Liver (tissue), 9 donors: ENCODE measurements around the gene DRAP1. TPM values are rescaled to one million over a fixed set of nuclear protein-coding genes. Genes with fewer than 3 reads are reported as not detected.

Source experiments
- DNase-seq: peaks from one replicate; pipeline ENCODE4 v3.0.0-alpha.2; 2017; ENCODE audit warnings: low spot score
- H3K27ac ChIP-seq, 2 donors: one replicate each; pipeline ENCODE4 v1.7.0; 2013; ENCODE audit warnings: inconsistent platforms in 2 of 2, low read length in 2 of 2, control low read depth in 1 of 2, low read depth in 1 of 2, mild to moderate bottlenecking in 1 of 2
- H3K27me3 ChIP-seq, 4 donors: one replicate each; pipeline versions ENCODE4 v1.6.1 to v1.7.0; 2013; ENCODE audit warnings: low read length in 3 of 4, inconsistent platforms in 1 of 4, mild to moderate bottlenecking in 1 of 4, moderate library complexity in 1 of 4; ENCODE audit not compliant: control insufficient read depth in 4 of 4, insufficient read depth in 4 of 4
- H3K36me3 ChIP-seq, 4 donors: one replicate each; pipeline versions ENCODE4 v1.6.1 to v1.7.0; 2013; ENCODE audit warnings: low read length in 3 of 4, mild to moderate bottlenecking in 3 of 4, low read depth in 1 of 4, moderate library complexity in 1 of 4; ENCODE audit not compliant: control insufficient read depth in 4 of 4, insufficient read depth in 3 of 4
- H3K4me1 ChIP-seq, 4 donors: one replicate each; pipeline versions ENCODE4 v1.6.1 to v1.7.0; 2013; ENCODE audit warnings: low read length in 3 of 4, mild to moderate bottlenecking in 3 of 4, moderate library complexity in 1 of 4; ENCODE audit not compliant: control insufficient read depth in 4 of 4, insufficient read depth in 4 of 4
- H3K4me3 ChIP-seq, 3 donors: one replicate each; pipeline versions ENCODE4 v1.6.1 to v1.7.0; 2013; ENCODE audit warnings: low read length in 3 of 3, control low read depth in 1 of 3, low read depth in 1 of 3, mild to moderate bottlenecking in 1 of 3
- H3K9ac ChIP-seq, 2 donors: one replicate each; pipeline ENCODE4 v1.7.0; 2013; ENCODE audit warnings: low read length in 2 of 2, mild to moderate bottlenecking in 2 of 2, moderate library complexity in 2 of 2, control low read depth in 1 of 2, low read depth in 1 of 2
- H3K9me3 ChIP-seq, 4 donors: one replicate each; pipeline versions ENCODE4 v1.6.1 to v1.7.0; 2013; ENCODE audit warnings: low read length in 3 of 4; ENCODE audit not compliant: control insufficient read depth in 4 of 4
- ATF3 ChIP-seq: IDR thresholded peaks from 2 replicates; pipeline ENCODE4 v1.6.1; 2016; ENCODE audit warnings: antibody characterized with exemption
- EGR1 ChIP-seq, 2 donors: IDR thresholded peaks; 2 replicates each; pipeline ENCODE4 v1.6.1; 2016 to 2018; ENCODE audit warnings: antibody characterized with exemption in 2 of 2, low read depth in 2 of 2
- FOXA1 ChIP-seq: IDR thresholded peaks from 2 replicates; pipeline ENCODE4 v1.6.1; 2016; ENCODE audit warnings: antibody characterized with exemption
- FOXA2 ChIP-seq: IDR thresholded peaks from 2 replicates; pipeline ENCODE4 v1.6.1; 2016; ENCODE audit warnings: antibody characterized with exemption
- GABPA ChIP-seq, 2 donors: IDR thresholded peaks in 1 of 2; conservative IDR thresholded peaks in 1 of 2; 2 replicates each; pipeline ENCODE4 v1.6.1; 2016; ENCODE audit warnings: antibody characterized with exemption in 2 of 2, mild to moderate bottlenecking in 1 of 2, moderate library complexity in 1 of 2
- HNF4A ChIP-seq, 2 donors: conservative IDR thresholded peaks; 2 replicates each; pipeline ENCODE4 v1.6.1; 2016; ENCODE audit warnings: antibody characterized with exemption in 2 of 2, mild to moderate bottlenecking in 2 of 2
- HNF4G ChIP-seq: IDR thresholded peaks from 2 replicates; pipeline ENCODE4 v1.6.1; 2016; ENCODE audit warnings: antibody characterized with exemption
- JUND ChIP-seq, 2 donors: IDR thresholded peaks; 2 replicates each; pipeline ENCODE4 v1.6.1; 2016; ENCODE audit warnings: antibody characterized with exemption in 2 of 2
- MAX ChIP-seq: IDR thresholded peaks from 2 replicates; pipeline ENCODE4 v1.6.1; 2016; ENCODE audit warnings: antibody characterized with exemption
- NR2F2 ChIP-seq: IDR thresholded peaks from 2 replicates; pipeline ENCODE4 v1.6.1; 2016; ENCODE audit warnings: antibody characterized with exemption
- RAD21 ChIP-seq, 2 donors: IDR thresholded peaks; 2 replicates each; pipeline ENCODE4 v1.6.1; 2016; ENCODE audit warnings: antibody characterized with exemption in 2 of 2, mild to moderate bottlenecking in 2 of 2
- RXRA ChIP-seq, 2 donors: IDR thresholded peaks; 2 replicates each; pipeline ENCODE4 v1.6.1; 2017 to 2018; ENCODE audit warnings: antibody characterized with exemption in 2 of 2, mild to moderate bottlenecking in 1 of 2
- SP1 ChIP-seq: IDR thresholded peaks from 2 replicates; pipeline ENCODE4 v1.6.1; 2018; ENCODE audit warnings: antibody characterized with exemption, mild to moderate bottlenecking
- TAF1 ChIP-seq: conservative IDR thresholded peaks from 2 replicates; pipeline ENCODE4 v1.6.1; 2016; ENCODE audit warnings: antibody characterized with exemption, mild to moderate bottlenecking
- YY1 ChIP-seq: IDR thresholded peaks from 2 replicates; pipeline ENCODE4 v1.6.1; 2016; ENCODE audit warnings: antibody characterized with exemption, mild to moderate bottlenecking
- WGBS: extraction: QIAGEN DNeasy Blood & Tissue Kit; methylation state at CpG from one replicate; pipeline ENCODE4 v1.1.7; 2013; 5-methylcytosine and 5-hydroxymethylcytosine counted together
- polyA plus RNA-seq, 2 donors: library from polyadenylated mRNA; stranded (reverse) in 1 of 2; unstranded in 1 of 2; fragments of 200-250 nt in 1 of 2; fragments of >200 nt in 1 of 2; fragmentation: Nextera tagmentation in 1 of 2; extraction: Ambion mirVana in 1 of 2; gene quantifications; one replicate each; pipeline versions ENCODE4 v1.2.1 to v1.2.3, GENCODE V29; 2013 to 2015
- total RNA-seq, 2 donors: library from RNA; depleted of rRNA; stranded (reverse); fragments of >200 nt; gene quantifications; one replicate each; pipeline ENCODE4 v1.2.3, GENCODE V29; 2014
- TF ChIP-seq, protein P1 (sequence below): fragments of 150-350 bp; IDR thresholded peaks from 2 replicates; pipeline ENCODE4 v1.5.1; 2017; ENCODE audit warnings: improper control_type of control experiment, low read depth, low read length; ENCODE audit not compliant: missing input control
- TF ChIP-seq, protein P2 (sequence below): IDR thresholded peaks from 2 replicates; pipeline ENCODE4 v1.6.1; 2016; ENCODE audit warnings: antibody characterized with exemption, mild to moderate bottlenecking
- TF ChIP-seq, protein P3 (sequence below): IDR thresholded peaks from 2 replicates; pipeline ENCODE4 v1.6.1; 2016; ENCODE audit warnings: antibody characterized with exemption
- donor health status: healthy.
- donor health status: healthy.
- donor health status: healthy.
- donor health status: healthy.
- donor health status: healthy.

Gene DRAP1
- total and polyA plus RNA-seq, 4 donors: 18.1 to 57.3 (median 42.3) TPM

GRCh38 chr11:65879617-65880016 is 39.6 kb upstream of the DRAP1 start, which contains the start of gene CTSW:
Gene CTSW, plus strand, starts transcription at chr11:65879837. Its CDS starts 18 bp downstream, at chr11:65879855.
- no peak for DNase-seq
- Histone ChIP-seq H3K9me3 (no peaks in the 10 kb centered on the region), H3K4me1 (peaks cover 0 to 3% (median 0%) of the 10 kb centered on the region in 4 donors), H3K36me3 (peaks cover 2 to 11% (median 3%) of the 10 kb centered on the region in 4 donors), H3K27me3 (no peaks in the 10 kb centered on the region), H3K27ac (no peak within 1 kb of the TSS), H3K4me3 (peak within 1 kb of the TSS in 1 of 3 donors; percentile 6), H3K9ac (no peak within 1 kb of the TSS)
- TF ChIP-seq RAD21 (IDR thresholded peaks at IDR 0.05) (no peak), NR2F2 (no peak), RXRA (IDR thresholded peaks at IDR 0.05) (no peak), HNF4A (conservative IDR thresholded peaks at IDR 0.05) (no peak), YY1 (no peak), GABPA (IDR thresholded peaks at IDR 0.05 in 1 of 2, conservative IDR thresholded peaks at IDR 0.05 in 1 of 2) (no peak), SP1 (no peak), HNF4G (no peak), EGR1 (IDR thresholded peaks at IDR 0.05; ENCODE audit: low read depth in 2 of 2) (no peak), MAX (no peak), ATF3 (no peak), FOXA2 (no peak), JUND (IDR thresholded peaks at IDR 0.05) (no peak), TAF1 (no peak), FOXA1 (no peak)
- TF ChIP-seq, protein P1, sequence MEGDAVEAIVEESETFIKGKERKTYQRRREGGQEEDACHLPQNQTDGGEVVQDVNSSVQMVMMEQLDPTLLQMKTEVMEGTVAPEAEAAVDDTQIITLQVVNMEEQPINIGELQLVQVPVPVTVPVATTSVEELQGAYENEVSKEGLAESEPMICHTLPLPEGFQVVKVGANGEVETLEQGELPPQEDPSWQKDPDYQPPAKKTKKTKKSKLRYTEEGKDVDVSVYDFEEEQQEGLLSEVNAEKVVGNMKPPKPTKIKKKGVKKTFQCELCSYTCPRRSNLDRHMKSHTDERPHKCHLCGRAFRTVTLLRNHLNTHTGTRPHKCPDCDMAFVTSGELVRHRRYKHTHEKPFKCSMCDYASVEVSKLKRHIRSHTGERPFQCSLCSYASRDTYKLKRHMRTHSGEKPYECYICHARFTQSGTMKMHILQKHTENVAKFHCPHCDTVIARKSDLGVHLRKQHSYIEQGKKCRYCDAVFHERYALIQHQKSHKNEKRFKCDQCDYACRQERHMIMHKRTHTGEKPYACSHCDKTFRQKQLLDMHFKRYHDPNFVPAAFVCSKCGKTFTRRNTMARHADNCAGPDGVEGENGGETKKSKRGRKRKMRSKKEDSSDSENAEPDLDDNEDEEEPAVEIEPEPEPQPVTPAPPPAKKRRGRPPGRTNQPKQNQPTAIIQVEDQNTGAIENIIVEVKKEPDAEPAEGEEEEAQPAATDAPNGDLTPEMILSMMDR: no peak
- TF ChIP-seq, protein P2, sequence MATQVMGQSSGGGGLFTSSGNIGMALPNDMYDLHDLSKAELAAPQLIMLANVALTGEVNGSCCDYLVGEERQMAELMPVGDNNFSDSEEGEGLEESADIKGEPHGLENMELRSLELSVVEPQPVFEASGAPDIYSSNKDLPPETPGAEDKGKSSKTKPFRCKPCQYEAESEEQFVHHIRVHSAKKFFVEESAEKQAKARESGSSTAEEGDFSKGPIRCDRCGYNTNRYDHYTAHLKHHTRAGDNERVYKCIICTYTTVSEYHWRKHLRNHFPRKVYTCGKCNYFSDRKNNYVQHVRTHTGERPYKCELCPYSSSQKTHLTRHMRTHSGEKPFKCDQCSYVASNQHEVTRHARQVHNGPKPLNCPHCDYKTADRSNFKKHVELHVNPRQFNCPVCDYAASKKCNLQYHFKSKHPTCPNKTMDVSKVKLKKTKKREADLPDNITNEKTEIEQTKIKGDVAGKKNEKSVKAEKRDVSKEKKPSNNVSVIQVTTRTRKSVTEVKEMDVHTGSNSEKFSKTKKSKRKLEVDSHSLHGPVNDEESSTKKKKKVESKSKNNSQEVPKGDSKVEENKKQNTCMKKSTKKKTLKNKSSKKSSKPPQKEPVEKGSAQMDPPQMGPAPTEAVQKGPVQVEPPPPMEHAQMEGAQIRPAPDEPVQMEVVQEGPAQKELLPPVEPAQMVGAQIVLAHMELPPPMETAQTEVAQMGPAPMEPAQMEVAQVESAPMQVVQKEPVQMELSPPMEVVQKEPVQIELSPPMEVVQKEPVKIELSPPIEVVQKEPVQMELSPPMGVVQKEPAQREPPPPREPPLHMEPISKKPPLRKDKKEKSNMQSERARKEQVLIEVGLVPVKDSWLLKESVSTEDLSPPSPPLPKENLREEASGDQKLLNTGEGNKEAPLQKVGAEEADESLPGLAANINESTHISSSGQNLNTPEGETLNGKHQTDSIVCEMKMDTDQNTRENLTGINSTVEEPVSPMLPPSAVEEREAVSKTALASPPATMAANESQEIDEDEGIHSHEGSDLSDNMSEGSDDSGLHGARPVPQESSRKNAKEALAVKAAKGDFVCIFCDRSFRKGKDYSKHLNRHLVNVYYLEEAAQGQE: no peak
- TF ChIP-seq, protein P3, sequence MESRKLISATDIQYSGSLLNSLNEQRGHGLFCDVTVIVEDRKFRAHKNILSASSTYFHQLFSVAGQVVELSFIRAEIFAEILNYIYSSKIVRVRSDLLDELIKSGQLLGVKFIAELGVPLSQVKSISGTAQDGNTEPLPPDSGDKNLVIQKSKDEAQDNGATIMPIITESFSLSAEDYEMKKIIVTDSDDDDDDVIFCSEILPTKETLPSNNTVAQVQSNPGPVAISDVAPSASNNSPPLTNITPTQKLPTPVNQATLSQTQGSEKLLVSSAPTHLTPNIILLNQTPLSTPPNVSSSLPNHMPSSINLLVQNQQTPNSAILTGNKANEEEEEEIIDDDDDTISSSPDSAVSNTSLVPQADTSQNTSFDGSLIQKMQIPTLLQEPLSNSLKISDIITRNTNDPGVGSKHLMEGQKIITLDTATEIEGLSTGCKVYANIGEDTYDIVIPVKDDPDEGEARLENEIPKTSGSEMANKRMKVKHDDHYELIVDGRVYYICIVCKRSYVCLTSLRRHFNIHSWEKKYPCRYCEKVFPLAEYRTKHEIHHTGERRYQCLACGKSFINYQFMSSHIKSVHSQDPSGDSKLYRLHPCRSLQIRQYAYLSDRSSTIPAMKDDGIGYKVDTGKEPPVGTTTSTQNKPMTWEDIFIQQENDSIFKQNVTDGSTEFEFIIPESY: no peak
- WGBS: 59% methylated on average over 7 of the region's 7 CpGs
